Measurements from ENCODE around the gene DLX3.

Gene DLX3

DNA sequence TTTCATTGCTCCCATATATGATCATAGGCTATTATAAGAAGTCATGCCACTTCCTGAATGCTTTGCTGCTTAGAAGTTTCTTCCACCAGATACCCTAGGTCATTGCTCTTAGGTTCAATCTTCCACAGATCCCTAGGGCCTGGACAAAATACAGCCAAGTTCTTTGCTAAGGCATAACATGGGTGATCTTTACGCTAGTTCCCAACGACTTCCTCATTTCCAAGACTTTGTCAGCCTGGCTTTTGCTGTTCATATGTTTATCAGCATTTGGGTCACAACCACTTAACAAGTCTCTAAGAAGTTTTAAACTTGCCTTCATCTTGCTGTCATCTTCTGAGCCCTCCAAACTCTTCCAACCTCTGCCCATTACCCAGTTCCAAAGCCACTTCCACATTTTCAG is 20.1 kb upstream of the DLX3 start:
- Histone ChIP-seq H2BK5ac (ENCODE audit: low read depth, low read length, poor library complexity, severe bottlenecking) (no peak overlapping the region), H3K18ac (ENCODE audit: low read depth in 1 of 2, low read length in 2 of 2) (no peak overlapping the region), H3K14ac (ENCODE audit: low read length in 2 of 2) (no peak overlapping the region), H3K27ac (ENCODE audit: low read length, poor library complexity, severe bottlenecking) (no peak overlapping the region), H3K9me3 (ENCODE audit: control insufficient read depth, low read length) (peaks cover 23% of the 10 kb centered on the region), H2BK12ac (ENCODE audit: low read length in 2 of 2) (no peak overlapping the region), H3K23ac (ENCODE audit: low read length in 2 of 2) (no peak overlapping the region), H2BK120ac (ENCODE audit: low read depth, low read length) (no peak overlapping the region), H3K9ac (ENCODE audit: low read length) (no peak overlapping the region), H3K4me2 (ENCODE audit: low read length, poor library complexity, severe bottlenecking) (no peak overlapping the region), H3K4ac (ENCODE audit: low read depth in 1 of 2, low read length in 2 of 2) (no peak overlapping the region), H2AK5ac (ENCODE audit: low read length, severe bottlenecking) (no peak overlapping the region), H4K91ac (ENCODE audit: low read length) (no peak overlapping the region), H3K4me1 (ENCODE audit: control insufficient read depth, insufficient read depth, low read depth, low read length) (peaks cover 3% of the 10 kb centered on the region), H3K4me3 (ENCODE audit: insufficient read depth in 1 of 2, low read depth in 1 of 2, low read length in 2 of 2) (no peak overlapping the region), H3K27me3 (ENCODE audit: control insufficient read depth in 1 of 2, insufficient read depth in 1 of 2, low read length in 2 of 2) (peaks cover 0 to 7% of the 10 kb centered on the region in 2 experiments), H2AFZ (ENCODE audit: low read depth, low read length) (no peak overlapping the region), H3K79me1 (replicated peaks; ENCODE audit: low read length, poor library complexity, severe bottlenecking) (no peaks in the 10 kb centered on the region), H2BK15ac (ENCODE audit: low read depth, poor library complexity, severe bottlenecking) (no peak overlapping the region), H3K36me3 (ENCODE audit: control insufficient read depth in 1 of 2, insufficient read depth in 2 of 2, low read depth in 1 of 2, low read length in 2 of 2) (no peaks in the 10 kb centered on the region), H4K8ac (ENCODE audit: low read length) (no peak overlapping the region)
- DNase-seq = no peak
- 84% methylated on average over 2 of the region's 2 CpGs for WGBS

DNA sequence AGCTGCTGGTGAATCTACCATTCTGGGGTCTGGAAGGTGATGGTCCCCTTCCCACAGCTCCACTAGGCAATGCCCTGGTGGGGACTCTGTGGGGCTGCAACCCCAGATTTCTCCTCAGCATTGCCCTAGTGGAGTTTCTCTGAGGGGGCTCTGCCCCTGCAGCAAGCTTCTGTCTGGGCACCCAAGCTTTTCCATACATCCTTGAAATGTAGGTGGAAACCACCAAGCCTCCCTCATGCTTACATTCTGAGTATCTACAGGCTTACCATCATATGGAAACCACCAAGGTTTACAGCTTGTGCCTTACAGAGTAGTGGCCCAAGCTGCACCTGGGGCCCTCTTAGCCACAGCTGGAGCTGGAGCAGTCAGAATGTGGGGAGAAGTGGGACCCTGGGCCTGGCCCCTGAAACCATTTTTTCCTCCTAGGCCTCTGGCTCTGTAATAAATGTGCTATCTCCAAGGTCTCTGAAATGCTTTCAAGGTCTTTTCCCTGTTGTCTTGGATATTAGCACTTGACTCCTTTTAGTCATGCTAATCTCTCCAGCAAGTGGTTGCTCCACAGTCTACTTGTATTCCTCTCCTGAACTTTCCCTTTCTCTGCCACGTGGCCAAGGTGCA is 19.6 kb upstream of the DLX3 start:
- H3K23ac ChIP-seq (ENCODE audit: low read length in 2 of 2) = no peak overlapping the region
- H3K14ac ChIP-seq (ENCODE audit: low read length in 2 of 2) = no peak overlapping the region
- no peak overlapping the region for H3K18ac ChIP-seq (ENCODE audit: low read depth in 1 of 2, low read length in 2 of 2)
- H3K4me3 ChIP-seq (ENCODE audit: insufficient read depth in 1 of 2, low read depth in 1 of 2, low read length in 2 of 2) = no peak overlapping the region
- H2BK5ac ChIP-seq (ENCODE audit: low read depth, low read length, poor library complexity, severe bottlenecking) = no peak overlapping the region
- H4K91ac ChIP-seq (ENCODE audit: low read length) = no peak overlapping the region
- H3K4me2 ChIP-seq (ENCODE audit: low read length, poor library complexity, severe bottlenecking) = no peak overlapping the region
- H3K27ac ChIP-seq (ENCODE audit: low read length, poor library complexity, severe bottlenecking) = no peak overlapping the region
- H2AK5ac ChIP-seq (ENCODE audit: low read length, severe bottlenecking) = no peak overlapping the region
- peaks cover 0 to 7% of the 10 kb centered on the region in 2 experiments for H3K27me3 ChIP-seq (ENCODE audit: control insufficient read depth in 1 of 2, insufficient read depth in 1 of 2, low read length in 2 of 2)
- WGBS = 16% methylated on average over 1 of the region's 1 CpG
- H3K36me3 ChIP-seq (ENCODE audit: control insufficient read depth in 1 of 2, insufficient read depth in 2 of 2, low read depth in 1 of 2, low read length in 2 of 2) = no peaks in the 10 kb centered on the region
- H3K4me1 ChIP-seq (ENCODE audit: control insufficient read depth, insufficient read depth, low read depth, low read length) = peaks cover 3% of the 10 kb centered on the region
- H4K8ac ChIP-seq (ENCODE audit: low read length) = no peak overlapping the region
- peaks cover 27% of the 10 kb centered on the region for H3K9me3 ChIP-seq (ENCODE audit: control insufficient read depth, low read length)
- no peak overlapping the region for H2BK120ac ChIP-seq (ENCODE audit: low read depth, low read length)
- H3K4ac ChIP-seq (ENCODE audit: low read depth in 1 of 2, low read length in 2 of 2) = no peak overlapping the region
- H2BK15ac ChIP-seq (ENCODE audit: low read depth, poor library complexity, severe bottlenecking) = no peak overlapping the region
- no peak overlapping the region for H2BK12ac ChIP-seq (ENCODE audit: low read length in 2 of 2)
- no peak overlapping the region for H2AFZ ChIP-seq (ENCODE audit: low read depth, low read length)
- no peak overlapping the region for H3K9ac ChIP-seq (ENCODE audit: low read length)
- no peaks in the 10 kb centered on the region for H3K79me1 ChIP-seq (replicated peaks; ENCODE audit: low read length, poor library complexity, severe bottlenecking)
- DNase-seq = no peak

GRCh38 chr17:50013079-50013478 is 18.1 kb upstream of the DLX3 start:
- Histone ChIP-seq H3K14ac (ENCODE audit: low read length in 2 of 2) (no peak overlapping the region), H3K18ac (ENCODE audit: low read depth in 1 of 2, low read length in 2 of 2) (no peak overlapping the region), H3K79me1 (replicated peaks; ENCODE audit: low read length, poor library complexity, severe bottlenecking) (no peaks in the 10 kb centered on the region), H2BK5ac (ENCODE audit: low read depth, low read length, poor library complexity, severe bottlenecking) (no peak overlapping the region), H3K4ac (ENCODE audit: low read depth in 1 of 2, low read length in 2 of 2) (no peak overlapping the region), H3K27ac (ENCODE audit: low read length, poor library complexity, severe bottlenecking) (no peak overlapping the region), H3K4me1 (ENCODE audit: control insufficient read depth, insufficient read depth, low read depth, low read length) (no peaks in the 10 kb centered on the region), H2AFZ (ENCODE audit: low read depth, low read length) (no peak overlapping the region), H2BK120ac (ENCODE audit: low read depth, low read length) (no peak overlapping the region), H4K91ac (ENCODE audit: low read length) (no peak overlapping the region), H3K9me3 (ENCODE audit: control insufficient read depth, low read length) (peaks cover 41% of the 10 kb centered on the region), H3K27me3 (ENCODE audit: control insufficient read depth in 1 of 2, insufficient read depth in 1 of 2, low read length in 2 of 2) (peaks cover 4 to 12% of the 10 kb centered on the region in 2 experiments), H2AK5ac (ENCODE audit: low read length, severe bottlenecking) (no peak overlapping the region), H3K23ac (ENCODE audit: low read length in 2 of 2) (no peak overlapping the region), H3K9ac (ENCODE audit: low read length) (no peak overlapping the region), H3K36me3 (ENCODE audit: control insufficient read depth in 1 of 2, insufficient read depth in 2 of 2, low read depth in 1 of 2, low read length in 2 of 2) (no peaks in the 10 kb centered on the region), H2BK12ac (ENCODE audit: low read length in 2 of 2) (no peak overlapping the region), H3K4me2 (ENCODE audit: low read length, poor library complexity, severe bottlenecking) (no peak overlapping the region), H3K4me3 (ENCODE audit: insufficient read depth in 1 of 2, low read depth in 1 of 2, low read length in 2 of 2) (no peak overlapping the region), H2BK15ac (ENCODE audit: low read depth, poor library complexity, severe bottlenecking) (no peak overlapping the region), H4K8ac (ENCODE audit: low read length) (no peak overlapping the region)
- DNase-seq = no peak
- 80% methylated on average over 1 of the region's 2 CpGs for WGBS

DNA sequence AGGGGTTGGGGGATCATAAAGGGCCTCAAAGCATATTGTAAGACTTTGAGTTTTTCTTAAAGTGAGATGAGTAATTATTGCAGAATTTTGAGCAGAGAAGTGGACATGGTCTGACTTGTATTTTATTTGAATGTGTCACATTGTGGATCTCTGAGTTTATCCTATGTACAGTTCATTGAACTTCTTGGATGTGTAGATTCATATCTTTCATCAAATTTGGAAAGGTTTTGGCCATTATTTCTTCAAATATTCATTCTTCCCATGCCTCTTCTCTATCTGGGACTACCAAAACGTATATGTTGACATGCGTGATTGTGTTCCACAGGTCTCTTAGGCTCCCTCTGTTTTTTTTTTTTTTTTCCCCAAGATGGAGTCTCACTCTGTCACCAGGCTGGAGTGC is 14.3 kb upstream of the DLX3 start:
- no peak overlapping the region for H2BK5ac ChIP-seq (ENCODE audit: low read depth, low read length, poor library complexity, severe bottlenecking)
- no peak overlapping the region for H3K4me3 ChIP-seq (ENCODE audit: insufficient read depth in 1 of 2, low read depth in 1 of 2, low read length in 2 of 2)
- H2AK5ac ChIP-seq (ENCODE audit: low read length, severe bottlenecking) = no peak overlapping the region
- no peak overlapping the region for H4K8ac ChIP-seq (ENCODE audit: low read length)
- DNase-seq = no peak
- H3K9ac ChIP-seq (ENCODE audit: low read length) = no peak overlapping the region
- H2BK15ac ChIP-seq (ENCODE audit: low read depth, poor library complexity, severe bottlenecking) = no peak overlapping the region
- H3K4ac ChIP-seq (ENCODE audit: low read depth in 1 of 2, low read length in 2 of 2) = no peak overlapping the region
- H3K27ac ChIP-seq (ENCODE audit: low read length, poor library complexity, severe bottlenecking) = no peak overlapping the region
- no peak overlapping the region for H3K14ac ChIP-seq (ENCODE audit: low read length in 2 of 2)
- WGBS = 66% methylated on average over 2 of the region's 2 CpGs
- H3K4me1 ChIP-seq (ENCODE audit: control insufficient read depth, insufficient read depth, low read depth, low read length) = no peaks in the 10 kb centered on the region
- H3K36me3 ChIP-seq (ENCODE audit: control insufficient read depth in 1 of 2, insufficient read depth in 2 of 2, low read depth in 1 of 2, low read length in 2 of 2) = no peaks in the 10 kb centered on the region
- H3K23ac ChIP-seq (ENCODE audit: low read length in 2 of 2) = no peak overlapping the region
- H4K91ac ChIP-seq (ENCODE audit: low read length) = no peak overlapping the region
- H3K27me3 ChIP-seq (ENCODE audit: control insufficient read depth in 1 of 2, insufficient read depth in 1 of 2, low read length in 2 of 2) = peaks cover 4 to 19% of the 10 kb centered on the region in 2 experiments
- H2BK12ac ChIP-seq (ENCODE audit: low read length in 2 of 2) = no peak overlapping the region
- no peak overlapping the region for H2BK120ac ChIP-seq (ENCODE audit: low read depth, low read length)
- H3K4me2 ChIP-seq (ENCODE audit: low read length, poor library complexity, severe bottlenecking) = no peak overlapping the region
- H3K9me3 ChIP-seq (ENCODE audit: control insufficient read depth, low read length) = peaks cover 36% of the 10 kb centered on the region
- no peak overlapping the region for H2AFZ ChIP-seq (ENCODE audit: low read depth, low read length)
- H3K79me1 ChIP-seq (replicated peaks; ENCODE audit: low read length, poor library complexity, severe bottlenecking) = no peaks in the 10 kb centered on the region
- H3K18ac ChIP-seq (ENCODE audit: low read depth in 1 of 2, low read length in 2 of 2) = no peak overlapping the region
